IMR-90 (cell line): ENCODE data around the gene ANKRD44. TPM values are rescaled to one million over a fixed set of nuclear protein-coding genes. Genes with fewer than 3 reads are reported as not detected.

ENCODE experiments used
- ATAC-seq: fragments of 200-7000 bp; cut with Tn5 transposase; 2 replicates; pipeline ENCODE4 v1.9.1; 2020; ENCODE audit warnings: low read depth, mild to moderate bottlenecking, moderate library complexity
- BruUV-seq: library from RNA; stranded (reverse); fragments of 400-500 nt; replicated peaks from 2 replicates; lab custom pipeline; 2021; lab: Mats Ljungman, UMichigan
- CTCF ChIA-PET: fragments of 300-600 bp; formaldehyde crosslinking; extraction: SDS; loops from one replicate; lab custom pipeline; 2021; ENCODE audit warnings: antibody characterized with exemption; lab: Yijun Ruan, JAX
- POLR2A ChIA-PET: fragments of 300-600 bp; sonication (Branson Sonifier 250); formaldehyde crosslinking; loops from one replicate; lab custom pipeline; 2022; ENCODE audit warnings: antibody characterized with exemption; ENCODE audit not compliant: unreplicated experiment; lab: Charles Lee
- DNase-seq: peaks from one replicate; pipeline ENCODE4 v3.0.0; 2013
- H2AFZ ChIP-seq: replicated peaks from 2 replicates; pipeline ENCODE3; 2013; ENCODE audit warnings: low read length, mild to moderate bottlenecking; ENCODE audit not compliant: poor library complexity
- H2AK5ac ChIP-seq: 2 replicates; pipeline ENCODE4 v1.6.1; 2013; ENCODE audit warnings: low read depth, low read length, inconsistent platforms
- H2AK9ac ChIP-seq: replicated peaks from 2 replicates; pipeline ENCODE3; 2013; ENCODE audit warnings: mild to moderate bottlenecking, low read depth, low read length, moderate library complexity; ENCODE audit not compliant: poor library complexity
- H2BK120ac ChIP-seq: 2 replicates; pipeline ENCODE4 v1.6.1; 2013; ENCODE audit warnings: low read depth, low read length, inconsistent platforms
- H2BK15ac ChIP-seq: 3 replicates; pipeline ENCODE4 v1.6.1; 2013; ENCODE audit warnings: low read depth, low read length, inconsistent platforms
- H2BK20ac ChIP-seq: 2 replicates; pipeline ENCODE4 v1.6.1; 2013; ENCODE audit warnings: low read depth, mild to moderate bottlenecking, inconsistent platforms, low read length, moderate library complexity
- H2BK5ac ChIP-seq: 2 replicates; pipeline ENCODE4 v1.6.1; 2013; ENCODE audit warnings: mild to moderate bottlenecking, low read depth, low read length, inconsistent platforms; ENCODE audit not compliant: poor library complexity, severe bottlenecking
- H3K14ac ChIP-seq: replicated peaks from 2 replicates; pipeline ENCODE4 v1.6.1; 2013; ENCODE audit warnings: low read depth, low read length, inconsistent platforms
- H3K18ac ChIP-seq: 2 replicates; pipeline ENCODE4 v1.6.1; 2013; ENCODE audit warnings: low read depth, low read length, control low read depth
- H3K23ac ChIP-seq: 2 replicates; pipeline ENCODE4 v1.6.1; 2013; ENCODE audit warnings: low read depth, low read length, inconsistent platforms
- H3K27ac ChIP-seq: 2 replicates; pipeline ENCODE4 v1.5.1; 2013; ENCODE audit warnings: mild to moderate bottlenecking, control low read depth, low read length; ENCODE audit not compliant: insufficient read depth
- H3K27me3 ChIP-seq: 2 replicates; pipeline ENCODE4 v1.6.1; 2013; ENCODE audit warnings: low read length; ENCODE audit not compliant: control insufficient read depth, insufficient read depth
- H3K36me3 ChIP-seq: 2 replicates; pipeline ENCODE4 v1.6.1; 2013; ENCODE audit warnings: low read length, mixed read lengths; ENCODE audit not compliant: control insufficient read depth, insufficient read depth
- H3K4ac ChIP-seq: 2 replicates; pipeline ENCODE4 v1.6.1; 2013; ENCODE audit warnings: low read depth, low read length, inconsistent platforms
- H3K4me1 ChIP-seq: 2 replicates; pipeline ENCODE4 v1.6.1; 2013; ENCODE audit warnings: low read length, mixed read lengths; ENCODE audit not compliant: control insufficient read depth, insufficient read depth
- H3K4me2 ChIP-seq: 2 replicates; pipeline ENCODE4 v1.6.1; 2013; ENCODE audit warnings: low read depth, mild to moderate bottlenecking, control low read depth, low read length, moderate library complexity
- H3K4me3 ChIP-seq: 2 replicates; pipeline ENCODE4 v1.5.1; 2013; ENCODE audit warnings: low read depth, mild to moderate bottlenecking, control low read depth, low read length, moderate library complexity; ENCODE audit not compliant: insufficient read depth
- H3K56ac ChIP-seq: 2 replicates; pipeline ENCODE4 v1.6.1; 2013; ENCODE audit warnings: low read length, inconsistent platforms; ENCODE audit not compliant: insufficient read depth; ENCODE audit errors: extremely low read depth
- H3K79me1 ChIP-seq, 2 experiments: 2 replicates each; pipeline ENCODE4 v1.6.1; 2013; ENCODE audit warnings: low read length in 2 of 2, inconsistent platforms in 1 of 2, low read depth in 1 of 2
- H3K9ac ChIP-seq: 2 replicates; pipeline ENCODE4 v1.6.1; 2013; ENCODE audit warnings: low read depth, low read length, control low read depth
- H3K9me1 ChIP-seq: 2 replicates; pipeline ENCODE4 v1.6.1; 2013; ENCODE audit warnings: low read length, inconsistent platforms; ENCODE audit not compliant: insufficient read depth
- H3K9me3 ChIP-seq: 2 replicates; pipeline ENCODE4 v1.6.1; 2013; ENCODE audit warnings: low read length; ENCODE audit not compliant: control insufficient read depth, insufficient read depth
- H4K20me1 ChIP-seq: 2 replicates; pipeline ENCODE4 v1.6.1; 2013; ENCODE audit warnings: low read length, inconsistent platforms; ENCODE audit not compliant: insufficient read depth
- H4K5ac ChIP-seq: 2 replicates; pipeline ENCODE4 v1.6.1; 2013; ENCODE audit warnings: mild to moderate bottlenecking, low read depth, low read length, control low read depth
- H4K8ac ChIP-seq, 2 experiments: 2 replicates each; pipeline ENCODE4 v1.6.1; 2013; ENCODE audit warnings: low read depth in 2 of 2, low read length in 2 of 2, control low read depth in 1 of 2, inconsistent platforms in 1 of 2
- H4K91ac ChIP-seq: 2 replicates; pipeline ENCODE4 v1.6.1; 2013; ENCODE audit warnings: low read depth, low read length, inconsistent platforms; ENCODE audit not compliant: insufficient read depth
- CEBPB ChIP-seq: IDR thresholded peaks from 2 replicates; pipeline ENCODE4 v1.6.1; 2012; ENCODE audit warnings: low read depth, low read length, improper control_type of control experiment
- CHD1 ChIP-seq: IDR thresholded peaks from 2 replicates; pipeline ENCODE4 v1.6.1; 2012; ENCODE audit warnings: low read depth, low read length, improper control_type of control experiment
- WGBS, 2 experiments: methylation state at CpG; one replicate each; pipeline versions ENCODE4 v1.1.5 to v1.1.7; 2013; ENCODE audit warnings: missing lambda C conversion rate in 2 of 2; ENCODE audit not compliant: insufficient read length in 1 of 2; ENCODE audit errors: extremely low coverage in 2 of 2; 5-methylcytosine and 5-hydroxymethylcytosine counted together
- dilution Hi-C: fragments of 300-500 bp; cut with HindIII; formaldehyde crosslinking; loops from one replicate; pipeline ENCODE4 v1.14.3; 2018; ENCODE audit warnings: low sequenced_read_pairs; ENCODE audit not compliant: unreplicated experiment
- in situ Hi-C: fragments of 300-500 bp; cut with MboI; formaldehyde crosslinking; loops from 3 replicates; pipeline ENCODE4 v1.14.3; 2019; ENCODE audit warnings: low sequenced_read_pairs, inconsistent platforms, mixed read lengths
- intact Hi-C: fragments of 100-400 bp; cut with micrococcal nuclease; formaldehyde crosslinking; loops from 2 replicates; pipeline ENCODE4 v1.10.0; 2022
- polyA plus RNA-seq, 3 experiments: library from polyadenylated mRNA; depleted of rRNA; stranded (reverse); fragments of >200 nt; gene quantifications; 2 replicates each; pipeline ENCODE4 v1.2.3, GENCODE V29; 2012; ENCODE audit warnings: low replicate concordance in 1 of 3
- total RNA-seq: library from RNA; depleted of rRNA; stranded (reverse); fragments of >200 nt; gene quantifications from 2 replicates; pipeline ENCODE4 v1.2.3, GENCODE V29; 2012
- TF ChIP-seq, protein P1 (sequence below): fragments of 150-350 bp; IDR thresholded peaks from 2 replicates; pipeline ENCODE4 v1.6.1; 2017; ENCODE audit warnings: mild to moderate bottlenecking, antibody characterized with exemption, low read length, low read depth

The ANKRD44 gene
- total and polyA plus RNA-seq, 2 of the 4 experiments (the other 2 are of a cell fraction), result 5.2 to 15.6 TPM

DNA sequence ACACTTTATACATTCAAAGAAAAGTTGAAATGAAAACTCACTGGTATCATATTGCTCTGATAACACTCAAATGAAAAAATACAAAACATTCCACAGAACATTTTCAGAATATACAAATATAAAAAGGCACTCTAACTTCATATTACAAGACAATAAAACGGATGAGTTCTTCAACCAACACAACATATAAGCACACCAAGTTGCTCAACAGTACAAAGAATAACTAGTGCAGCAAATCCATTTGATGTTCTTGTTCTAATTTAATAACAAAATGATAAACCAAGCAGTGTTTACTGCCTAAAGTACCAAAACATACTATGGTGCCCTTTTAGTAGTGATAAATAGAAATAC lies 323.3 kb downstream of the ANKRD44 start:
- peak overlapping the region; percentile 57 for H2BK5ac ChIP-seq
- no peak overlapping the region; the same call in 1 of the 2 replicates for H2BK120ac ChIP-seq
- H3K27ac ChIP-seq, result peak overlapping the region; percentile 33; the same call in 1 of the 2 replicates
- no peak overlapping the region for H2BK15ac ChIP-seq
- no peak overlapping the region for H3K4ac ChIP-seq
- dilution Hi-C loops, result no loop called here
- CTCF ChIA-PET, result interaction anchor here (0.7 to 1.3 kb wide), 2 partner anchors 16 to 900 kb away, joined by 3 read pairs; no protein-coding TSS in a partner anchor
- no peak overlapping the region for H3K4me3 ChIP-seq
- DNase-seq, result peak; percentile 33
- peak; percentile 48; the same call in 1 of the 2 replicates for TF ChIP-seq CEBPB
- TF ChIP-seq CHD1, result no peak
- TF ChIP-seq, protein P1, sequence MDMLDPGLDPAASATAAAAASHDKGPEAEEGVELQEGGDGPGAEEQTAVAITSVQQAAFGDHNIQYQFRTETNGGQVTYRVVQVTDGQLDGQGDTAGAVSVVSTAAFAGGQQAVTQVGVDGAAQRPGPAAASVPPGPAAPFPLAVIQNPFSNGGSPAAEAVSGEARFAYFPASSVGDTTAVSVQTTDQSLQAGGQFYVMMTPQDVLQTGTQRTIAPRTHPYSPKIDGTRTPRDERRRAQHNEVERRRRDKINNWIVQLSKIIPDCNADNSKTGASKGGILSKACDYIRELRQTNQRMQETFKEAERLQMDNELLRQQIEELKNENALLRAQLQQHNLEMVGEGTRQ, result no peak
- no peaks in the 10 kb centered on the region for H4K20me1 ChIP-seq
- H3K9ac ChIP-seq, result no peak overlapping the region
- no peaks in the 10 kb centered on the region for H3K9me1 ChIP-seq
- intact Hi-C loops, result loop anchor here (5.0 kb wide), 1 partner anchor 60 kb away; the partner anchor contains the start of gene PGAP1
- no peak overlapping the region for H2AK5ac ChIP-seq
- peak overlapping the region; percentile 70 for H3K4me2 ChIP-seq
- no peak overlapping the region for H4K8ac ChIP-seq
- H3K56ac ChIP-seq, result no peak overlapping the region
- no peaks in the 10 kb centered on the region for H3K27me3 ChIP-seq
- peaks cover 4% of the 10 kb centered on the region; the same call in 1 of the 2 replicates for H3K4me1 ChIP-seq
- H3K14ac ChIP-seq, result no peak overlapping the region
- BruUV-seq, result TSS peak; percentile 28
- H3K23ac ChIP-seq, result no peak overlapping the region
- no peak overlapping the region for H4K91ac ChIP-seq
- H3K9me3 ChIP-seq, result peaks cover 2% of the 10 kb centered on the region
- H2AFZ ChIP-seq, result no peak overlapping the region
- no peaks in the 10 kb centered on the region for H3K36me3 ChIP-seq
- in situ Hi-C loops, result no loop called here
- no peak; the same call in 1 of the 2 replicates for ATAC-seq
- no peak overlapping the region for H4K5ac ChIP-seq
- H3K18ac ChIP-seq, result peak overlapping the region; percentile 22; the same call in 1 of the 2 replicates
- H2BK20ac ChIP-seq, result no peak overlapping the region
- POLR2A ChIA-PET, result no interaction called here
- no peak overlapping the region for H2AK9ac ChIP-seq
- no CpG with 5 or more reads among the region's 1 CpG for WGBS, 2 experiments
- H3K79me1 ChIP-seq, result no peaks in the 10 kb centered on the region
